ENCODE measurements around the gene SLC8A3. TPM values are rescaled to one million over a fixed set of nuclear protein-coding genes. Genes with fewer than 3 reads are reported as not detected.

Gene SLC8A3
- total and polyA plus RNA-seq, 10 of the 15 experiments (the other 5 are each of a cell fraction or from before 2014, with no cell fraction given): 0.04 to 0.17 (median 0.13) TPM; not detected in 3

DNA sequence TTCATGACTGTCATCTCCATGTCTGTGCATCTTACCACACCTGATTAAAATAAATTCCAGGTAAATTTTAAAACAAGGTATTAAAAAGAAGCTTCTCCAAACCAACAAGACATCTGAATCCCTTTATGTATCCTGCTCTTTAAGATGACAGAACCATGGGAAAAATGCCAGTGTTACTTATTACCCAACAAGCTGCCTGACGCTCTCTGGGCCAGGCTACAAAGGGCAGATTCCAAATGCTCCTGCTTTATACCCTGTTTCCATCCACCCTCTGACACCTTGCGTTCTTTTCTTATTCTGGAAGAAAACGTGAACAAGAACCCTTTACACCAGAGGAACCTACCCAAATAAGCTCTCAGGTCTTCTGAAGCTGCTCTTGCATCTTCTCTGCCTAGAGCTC is 70.7 kb downstream of the SLC8A3 start (continued):
- TF ChIP-seq, protein P1, sequence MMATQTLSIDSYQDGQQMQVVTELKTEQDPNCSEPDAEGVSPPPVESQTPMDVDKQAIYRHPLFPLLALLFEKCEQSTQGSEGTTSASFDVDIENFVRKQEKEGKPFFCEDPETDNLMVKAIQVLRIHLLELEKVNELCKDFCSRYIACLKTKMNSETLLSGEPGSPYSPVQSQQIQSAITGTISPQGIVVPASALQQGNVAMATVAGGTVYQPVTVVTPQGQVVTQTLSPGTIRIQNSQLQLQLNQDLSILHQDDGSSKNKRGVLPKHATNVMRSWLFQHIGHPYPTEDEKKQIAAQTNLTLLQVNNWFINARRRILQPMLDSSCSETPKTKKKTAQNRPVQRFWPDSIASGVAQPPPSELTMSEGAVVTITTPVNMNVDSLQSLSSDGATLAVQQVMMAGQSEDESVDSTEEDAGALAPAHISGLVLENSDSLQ (IDR thresholded peaks at IDR 0.05): no peak
- TF ChIP-seq ZNF207 (IDR thresholded peaks at IDR 0.05; ENCODE audit: borderline replicate concordance) (no peak), CREB1 (IDR thresholded peaks at IDR 0.05; ENCODE audit: low read depth) (no peak), STAT1 (conservative IDR thresholded peaks at IDR 0.05) (no peak), HDAC6 (IDR thresholded peaks at IDR 0.05; ENCODE audit: unreplicated experiment) (no peak)
- TF ChIP-seq, protein P2, sequence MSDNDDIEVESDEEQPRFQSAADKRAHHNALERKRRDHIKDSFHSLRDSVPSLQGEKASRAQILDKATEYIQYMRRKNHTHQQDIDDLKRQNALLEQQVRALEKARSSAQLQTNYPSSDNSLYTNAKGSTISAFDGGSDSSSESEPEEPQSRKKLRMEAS (IDR thresholded peaks at IDR 0.05; ENCODE audit: low read depth, low read length): no peak

DNA sequence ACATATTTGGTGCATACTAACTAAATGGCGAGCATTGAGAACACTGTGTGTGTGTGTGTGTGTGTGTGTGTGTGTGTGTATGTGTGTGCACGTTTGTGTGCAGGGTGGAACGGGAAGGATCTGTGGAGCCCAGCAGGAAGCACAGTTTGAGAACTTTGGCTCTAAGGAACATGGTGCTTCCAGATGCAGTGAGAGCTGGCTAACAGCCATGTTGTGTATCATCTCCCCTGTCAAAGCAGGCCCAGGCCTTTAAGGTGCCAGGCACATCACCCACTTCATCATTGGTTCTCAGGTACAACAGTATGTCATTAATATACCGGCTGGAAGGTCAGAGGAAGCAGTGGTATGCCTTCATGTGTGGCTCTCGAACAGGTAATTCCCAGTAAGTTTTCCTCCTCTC is 72.5 kb downstream of the SLC8A3 start:
- SMC1A ChIA-PET (ENCODE audit: uncharacterized antibody, unreplicated experiment): interaction anchor here (1.0 kb wide), 1 partner anchor 12 kb away, joined by 3 read pairs; no protein-coding TSS in a partner anchor
- RAD21 ChIA-PET (ENCODE audit: unreplicated experiment): no interaction called here
- POLR2A ChIA-PET: no interaction called here
- TF ChIP-seq MXI1 (IDR thresholded peaks at IDR 0.05; ENCODE audit: low read depth, low read length) (no peak), ZNF384 (IDR thresholded peaks at IDR 0.05; ENCODE audit: borderline replicate concordance, low read depth, low read length) (no peak), CBX5 (IDR thresholded peaks at IDR 0.05; ENCODE audit: low read depth) (no peak)
- TF ChIP-seq, protein P3, sequence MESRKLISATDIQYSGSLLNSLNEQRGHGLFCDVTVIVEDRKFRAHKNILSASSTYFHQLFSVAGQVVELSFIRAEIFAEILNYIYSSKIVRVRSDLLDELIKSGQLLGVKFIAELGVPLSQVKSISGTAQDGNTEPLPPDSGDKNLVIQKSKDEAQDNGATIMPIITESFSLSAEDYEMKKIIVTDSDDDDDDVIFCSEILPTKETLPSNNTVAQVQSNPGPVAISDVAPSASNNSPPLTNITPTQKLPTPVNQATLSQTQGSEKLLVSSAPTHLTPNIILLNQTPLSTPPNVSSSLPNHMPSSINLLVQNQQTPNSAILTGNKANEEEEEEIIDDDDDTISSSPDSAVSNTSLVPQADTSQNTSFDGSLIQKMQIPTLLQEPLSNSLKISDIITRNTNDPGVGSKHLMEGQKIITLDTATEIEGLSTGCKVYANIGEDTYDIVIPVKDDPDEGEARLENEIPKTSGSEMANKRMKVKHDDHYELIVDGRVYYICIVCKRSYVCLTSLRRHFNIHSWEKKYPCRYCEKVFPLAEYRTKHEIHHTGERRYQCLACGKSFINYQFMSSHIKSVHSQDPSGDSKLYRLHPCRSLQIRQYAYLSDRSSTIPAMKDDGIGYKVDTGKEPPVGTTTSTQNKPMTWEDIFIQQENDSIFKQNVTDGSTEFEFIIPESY (IDR thresholded peaks at IDR 0.05): no peak
- TF ChIP-seq, protein P4, sequence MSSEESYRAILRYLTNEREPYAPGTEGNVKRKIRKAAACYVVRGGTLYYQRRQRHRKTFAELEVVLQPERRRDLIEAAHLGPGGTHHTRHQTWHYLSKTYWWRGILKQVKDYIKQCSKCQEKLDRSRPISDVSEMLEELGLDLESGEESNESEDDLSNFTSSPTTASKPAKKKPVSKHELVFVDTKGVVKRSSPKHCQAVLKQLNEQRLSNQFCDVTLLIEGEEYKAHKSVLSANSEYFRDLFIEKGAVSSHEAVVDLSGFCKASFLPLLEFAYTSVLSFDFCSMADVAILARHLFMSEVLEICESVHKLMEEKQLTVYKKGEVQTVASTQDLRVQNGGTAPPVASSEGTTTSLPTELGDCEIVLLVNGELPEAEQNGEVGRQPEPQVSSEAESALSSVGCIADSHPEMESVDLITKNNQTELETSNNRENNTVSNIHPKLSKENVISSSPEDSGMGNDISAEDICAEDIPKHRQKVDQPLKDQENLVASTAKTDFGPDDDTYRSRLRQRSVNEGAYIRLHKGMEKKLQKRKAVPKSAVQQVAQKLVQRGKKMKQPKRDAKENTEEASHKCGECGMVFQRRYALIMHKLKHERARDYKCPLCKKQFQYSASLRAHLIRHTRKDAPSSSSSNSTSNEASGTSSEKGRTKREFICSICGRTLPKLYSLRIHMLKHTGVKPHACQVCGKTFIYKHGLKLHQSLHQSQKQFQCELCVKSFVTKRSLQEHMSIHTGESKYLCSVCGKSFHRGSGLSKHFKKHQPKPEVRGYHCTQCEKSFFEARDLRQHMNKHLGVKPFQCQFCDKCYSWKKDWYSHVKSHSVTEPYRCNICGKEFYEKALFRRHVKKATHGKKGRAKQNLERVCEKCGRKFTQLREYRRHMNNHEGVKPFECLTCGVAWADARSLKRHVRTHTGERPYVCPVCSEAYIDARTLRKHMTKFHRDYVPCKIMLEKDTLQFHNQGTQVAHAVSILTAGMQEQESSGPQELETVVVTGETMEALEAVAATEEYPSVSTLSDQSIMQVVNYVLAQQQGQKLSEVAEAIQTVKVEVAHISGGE (CRISPR knock-in tag; IDR thresholded peaks at IDR 0.05): no peak
- TF ChIP-seq, protein P5, sequence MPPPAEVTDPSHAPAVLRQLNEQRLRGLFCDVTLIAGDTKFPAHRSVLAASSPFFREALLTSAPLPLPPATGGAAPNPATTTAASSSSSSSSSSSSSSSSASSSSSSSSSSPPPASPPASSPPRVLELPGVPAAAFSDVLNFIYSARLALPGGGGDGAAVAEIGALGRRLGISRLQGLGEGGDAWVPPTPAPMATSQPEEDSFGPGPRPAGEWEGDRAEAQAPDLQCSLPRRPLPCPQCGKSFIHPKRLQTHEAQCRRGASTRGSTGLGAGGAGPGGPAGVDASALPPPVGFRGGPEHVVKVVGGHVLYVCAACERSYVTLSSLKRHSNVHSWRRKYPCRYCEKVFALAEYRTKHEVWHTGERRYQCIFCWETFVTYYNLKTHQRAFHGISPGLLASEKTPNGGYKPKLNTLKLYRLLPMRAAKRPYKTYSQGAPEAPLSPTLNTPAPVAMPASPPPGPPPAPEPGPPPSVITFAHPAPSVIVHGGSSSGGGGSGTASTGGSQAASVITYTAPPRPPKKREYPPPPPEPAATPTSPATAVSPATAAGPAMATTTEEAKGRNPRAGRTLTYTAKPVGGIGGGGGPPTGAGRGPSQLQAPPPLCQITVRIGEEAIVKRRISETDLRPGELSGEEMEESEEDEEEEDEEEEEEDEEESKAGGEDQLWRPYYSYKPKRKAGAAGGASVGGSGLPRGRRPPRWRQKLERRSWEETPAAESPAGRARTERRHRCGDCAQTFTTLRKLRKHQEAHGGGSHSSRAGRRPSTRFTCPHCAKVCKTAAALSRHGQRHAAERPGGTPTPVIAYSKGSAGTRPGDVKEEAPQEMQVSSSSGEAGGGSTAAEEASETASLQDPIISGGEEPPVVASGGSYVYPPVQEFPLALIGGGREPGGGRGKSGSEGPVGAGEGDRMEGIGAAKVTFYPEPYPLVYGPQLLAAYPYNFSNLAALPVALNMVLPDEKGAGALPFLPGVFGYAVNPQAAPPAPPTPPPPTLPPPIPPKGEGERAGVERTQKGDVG (CRISPR knock-in tag; IDR thresholded peaks at IDR 0.05): no peak

More for the DNA sequence above, 72.5 kb downstream of the SLC8A3 start:
- Histone ChIP-seq H3K79me2 (ENCODE audit: control insufficient read depth, insufficient read depth, low read length) (no peaks in the 10 kb centered on the region), H3K27ac (ENCODE audit: control insufficient read depth, insufficient read depth) (no peak overlapping the region), H3K4me2 (ENCODE audit: control insufficient read depth, insufficient read depth) (no peak overlapping the region), H2AFZ (ENCODE audit: control insufficient read depth, low read depth, low read length) (no peak overlapping the region), H3K36me3 (ENCODE audit: control insufficient read depth in 2 of 2, insufficient read depth in 2 of 2, low read length in 1 of 2) (no peaks in the 10 kb centered on the region), H3K9ac (ENCODE audit: control insufficient read depth, insufficient read depth, low read length) (no peak overlapping the region), H3K27me3 (replicated peaks in 1 of 2; ENCODE audit: control insufficient read depth in 2 of 2, insufficient read depth in 2 of 2, low read length in 1 of 2) (peaks cover 1 to 3% of the 10 kb centered on the region in 2 experiments; a peak in 2 of 4 replicates), H3K4me1 (ENCODE audit: control insufficient read depth, insufficient read depth, low read length) (no peaks in the 10 kb centered on the region), H3K4me3 (no peak overlapping the region), H3K9me3 (replicated peaks; ENCODE audit: control insufficient read depth, insufficient read depth, low read length) (no peaks in the 10 kb centered on the region), H4K20me1 (ENCODE audit: control insufficient read depth, insufficient read depth) (no peaks in the 10 kb centered on the region; the same call in 1 of the 2 replicates)
- FAIRE-seq (no peak), DNase-seq (ENCODE audit: low read depth, low spot score) (no peak), ATAC-seq (no peak)
- 9% methylated on average over 5 of the region's 5 CpGs for WGBS (ENCODE audit: insufficient coverage, insufficient replicate concordance, low lambda C conversion rate, missing lambda C conversion rate)
- intact Hi-C loops (cut with micrococcal nuclease; ENCODE audit: unreplicated experiment): no loop called here
- in situ Hi-C loops (cut with MboI): no loop called here
- CTCF ChIA-PET: no interaction called here
- no TSS peak for BruUV-seq (replicated peaks)
